Retinal pigment epithelial cell (primary cell): Measurements from ENCODE around the gene PRPF38A.
"Not testable (repeated sequence)": the region's sequence is repeated elsewhere in the genome, so short reads cannot be mapped to it uniquely, and the experiment has no call there.

Experiments
- DNase-seq: peaks from one replicate; pipeline ENCODE4 v3.0.0-alpha.2; 2010; ENCODE audit warnings: low read depth
- H3K4me3 ChIP-seq: 2 replicates; pipeline ENCODE4 v1.5.1; 2011; ENCODE audit warnings: mild to moderate bottlenecking, low read length, control low read depth, moderate library complexity
- TF ChIP-seq, protein P1 (sequence below): conservative IDR thresholded peaks from 2 replicates; pipeline ENCODE4 v1.5.1; 2011; ENCODE audit warnings: low read depth, low read length, control low read depth, inconsistent platforms

PRPF38A gene

DNA sequence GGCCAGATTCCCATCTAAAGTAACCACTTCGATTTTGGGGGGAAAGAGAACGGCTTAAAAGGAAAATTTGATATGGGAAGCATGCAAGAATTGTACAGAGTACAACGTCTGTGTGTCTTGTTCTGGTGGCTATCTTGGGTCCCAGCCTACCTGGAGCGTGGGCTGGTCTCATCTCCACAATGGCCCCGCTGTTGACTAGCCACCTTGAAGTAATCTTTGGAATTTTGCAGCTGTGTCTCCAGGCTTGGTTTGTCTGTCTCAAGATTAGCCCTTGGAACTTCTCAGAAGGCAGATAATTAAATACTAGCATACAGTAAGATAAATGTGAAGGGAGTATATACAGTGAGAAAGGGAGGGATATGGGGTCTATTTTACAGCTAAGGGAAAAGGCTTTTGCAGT is 37.1 kb upstream of the PRPF38A start:
- H3K4me3 ChIP-seq = no peak overlapping the region
- TF ChIP-seq, protein P1, sequence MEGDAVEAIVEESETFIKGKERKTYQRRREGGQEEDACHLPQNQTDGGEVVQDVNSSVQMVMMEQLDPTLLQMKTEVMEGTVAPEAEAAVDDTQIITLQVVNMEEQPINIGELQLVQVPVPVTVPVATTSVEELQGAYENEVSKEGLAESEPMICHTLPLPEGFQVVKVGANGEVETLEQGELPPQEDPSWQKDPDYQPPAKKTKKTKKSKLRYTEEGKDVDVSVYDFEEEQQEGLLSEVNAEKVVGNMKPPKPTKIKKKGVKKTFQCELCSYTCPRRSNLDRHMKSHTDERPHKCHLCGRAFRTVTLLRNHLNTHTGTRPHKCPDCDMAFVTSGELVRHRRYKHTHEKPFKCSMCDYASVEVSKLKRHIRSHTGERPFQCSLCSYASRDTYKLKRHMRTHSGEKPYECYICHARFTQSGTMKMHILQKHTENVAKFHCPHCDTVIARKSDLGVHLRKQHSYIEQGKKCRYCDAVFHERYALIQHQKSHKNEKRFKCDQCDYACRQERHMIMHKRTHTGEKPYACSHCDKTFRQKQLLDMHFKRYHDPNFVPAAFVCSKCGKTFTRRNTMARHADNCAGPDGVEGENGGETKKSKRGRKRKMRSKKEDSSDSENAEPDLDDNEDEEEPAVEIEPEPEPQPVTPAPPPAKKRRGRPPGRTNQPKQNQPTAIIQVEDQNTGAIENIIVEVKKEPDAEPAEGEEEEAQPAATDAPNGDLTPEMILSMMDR = no peak
- DNase-seq = no peak

DNA sequence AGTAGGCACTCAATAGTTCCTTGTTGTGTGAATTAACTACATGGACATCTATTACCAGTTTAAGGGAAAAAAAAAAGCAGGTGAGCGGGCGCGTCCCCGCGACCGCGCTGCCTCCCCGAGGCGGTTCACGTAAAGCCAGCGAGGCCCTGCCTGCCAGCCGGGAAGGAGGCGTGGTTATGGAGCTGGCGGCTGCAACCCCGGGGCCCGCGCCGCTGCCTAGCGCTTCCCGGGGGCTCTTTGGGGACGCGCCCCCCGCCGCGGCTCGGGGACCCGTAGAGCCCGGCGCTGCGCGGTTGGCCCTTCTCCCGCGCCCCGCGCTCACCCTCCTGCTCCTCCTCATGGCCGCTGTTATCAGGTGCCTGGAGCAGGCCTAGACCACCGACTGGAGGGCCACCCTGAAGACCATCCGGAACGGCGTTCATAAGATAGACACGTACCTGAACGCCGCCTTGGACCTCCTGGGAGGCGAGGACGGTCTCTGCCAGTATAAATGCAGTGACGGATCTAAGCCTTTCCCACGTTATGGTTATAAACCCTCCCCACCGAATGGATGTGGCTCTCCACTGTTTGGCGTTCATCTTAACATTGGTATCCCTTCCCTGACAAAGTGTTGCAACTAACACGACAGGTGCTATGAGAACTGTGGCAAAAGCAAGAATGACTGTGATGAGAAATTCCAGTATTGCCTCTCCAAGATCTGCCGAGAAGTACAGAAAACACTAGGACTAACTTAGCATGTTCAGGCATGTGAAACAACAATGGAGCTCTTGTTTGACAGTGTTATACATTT is 35.8 kb upstream of the PRPF38A start:
- peak overlapping the region; percentile 43 for H3K4me3 ChIP-seq
- DNase-seq = no peak
- TF ChIP-seq, protein P1 = peak; percentile 23

DNA sequence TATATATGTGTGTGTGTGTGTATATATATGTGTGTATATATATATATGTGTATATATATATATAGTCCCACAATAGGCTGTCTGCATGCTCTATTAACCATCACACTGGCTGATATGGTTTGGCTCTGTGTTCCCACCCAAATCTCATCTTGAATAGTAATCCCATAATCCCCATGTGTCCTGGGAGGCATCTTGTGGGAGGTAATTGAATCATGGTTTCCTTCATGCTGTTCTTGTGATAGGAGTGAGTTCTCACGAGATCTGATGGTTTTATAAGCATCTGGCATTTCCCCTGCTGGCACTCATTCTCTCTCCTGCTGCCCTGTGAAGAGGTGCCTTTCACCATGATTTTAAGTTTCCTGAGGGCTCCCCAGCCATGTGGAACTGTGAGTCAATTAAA is 34.6 kb upstream of the PRPF38A start:
- H3K4me3 ChIP-seq, DNase-seq: not testable (repeated sequence)

DNA sequence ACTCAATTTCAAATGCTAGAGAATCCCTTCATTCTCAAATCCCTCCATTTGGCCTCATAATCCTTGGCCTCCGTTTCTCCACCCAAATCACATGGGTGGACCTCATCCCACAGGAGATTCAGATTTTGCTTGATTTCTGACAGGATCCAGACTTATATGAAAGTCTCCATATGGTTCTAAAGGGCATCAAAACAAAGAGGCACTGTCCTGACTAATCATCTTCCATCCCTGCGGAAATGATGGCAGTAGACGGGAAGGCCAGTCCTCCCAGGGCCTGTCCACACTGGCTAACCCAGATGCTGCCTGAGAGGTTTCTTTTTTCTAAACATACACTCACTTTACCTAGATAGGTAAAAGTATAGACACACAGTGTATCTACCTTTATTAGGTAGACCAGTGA is 19.0 kb upstream of the PRPF38A start:
- DNase-seq = no peak
- TF ChIP-seq, protein P1 = no peak
- H3K4me3 ChIP-seq = no peak overlapping the region

DNA sequence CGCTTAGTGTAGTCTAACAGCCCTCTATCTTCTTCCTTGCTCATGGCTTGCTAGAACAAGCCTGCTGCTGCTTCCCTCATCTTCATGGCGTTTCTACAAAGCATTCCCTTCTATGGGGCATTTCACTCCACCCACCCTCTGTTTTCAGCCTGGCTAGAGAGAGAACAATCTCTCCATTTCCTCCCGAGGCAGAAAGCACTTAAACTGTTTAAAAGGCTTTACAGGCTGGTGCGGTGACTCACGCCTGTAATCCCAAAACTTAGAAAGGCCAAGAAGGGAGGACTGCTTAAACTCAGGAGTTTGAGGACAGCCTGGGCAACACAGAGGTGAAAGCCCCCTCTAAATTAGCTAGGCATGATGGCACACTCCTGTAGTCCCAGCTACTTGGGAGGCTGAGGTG is 17.9 kb upstream of the PRPF38A start:
- H3K4me3 ChIP-seq = no peak overlapping the region
- TF ChIP-seq, protein P1 = no peak
- DNase-seq = no peak

DNA sequence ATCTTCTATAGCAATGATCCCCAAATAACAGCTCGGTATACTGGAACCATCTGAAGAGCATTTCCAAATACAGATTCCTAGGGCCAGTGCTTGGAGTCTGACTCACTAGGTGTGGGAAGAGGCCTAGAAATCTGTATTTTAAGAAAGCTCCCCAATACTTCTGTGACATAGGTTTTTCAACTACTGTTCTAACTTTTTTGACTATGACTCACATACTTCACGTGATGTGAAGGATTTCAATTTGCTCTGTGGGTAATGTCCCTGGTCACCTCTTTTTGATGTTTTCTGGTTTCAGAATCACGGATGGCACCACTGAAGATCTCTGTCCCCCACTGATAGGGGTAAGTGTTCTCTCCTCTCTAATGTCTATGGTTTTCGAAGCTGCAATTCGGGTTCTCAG is 11.2 kb upstream of the PRPF38A start:
- H3K4me3 ChIP-seq = no peak overlapping the region
- DNase-seq = no peak
- TF ChIP-seq, protein P1 = no peak

DNA sequence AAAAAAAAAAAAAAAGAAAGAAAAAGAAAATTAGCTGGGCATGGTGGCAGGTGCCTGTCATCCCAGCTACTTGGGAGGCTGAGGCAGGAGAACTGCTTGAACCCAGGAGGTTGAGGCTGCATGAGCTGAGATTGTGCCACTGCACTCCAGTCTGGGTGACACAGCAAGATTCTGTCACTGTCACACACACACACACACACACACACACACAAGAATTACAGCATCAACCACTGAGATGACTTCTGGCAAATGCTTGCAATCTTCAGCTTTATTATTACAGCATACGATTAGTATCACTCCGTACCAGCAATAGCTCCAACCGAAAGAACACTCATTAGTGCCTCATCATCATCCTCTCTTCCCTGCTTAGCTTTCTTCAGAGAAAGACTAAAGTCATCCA is 4.8 kb upstream of the PRPF38A start:
- TF ChIP-seq, protein P1 = no peak
- DNase-seq = no peak
- no peak overlapping the region for H3K4me3 ChIP-seq
